Measurements from ENCODE around the gene PNKP. TPM values are rescaled to one million over a fixed set of nuclear protein-coding genes. Genes with fewer than 3 reads are reported as not detected.

Gene PNKP
- total and polyA plus RNA-seq, 2 of the 8 experiments (the other 6 are each of a cell fraction or from before 2014, with no cell fraction given), result 45.8 to 105 TPM

- FAIRE-seq (no peak), DNase-seq (ENCODE audit: low read depth in 1 of 2, low spot score in 2 of 2) (no peak)
- no peak overlapping the region for H3K9ac ChIP-seq (replicated peaks in 1 of 4; ENCODE audit: extremely low read depth in 1 of 4, low read depth in 3 of 4, low read length in 3 of 4)
- H4K20me1 ChIP-seq (replicated peaks in 1 of 2; ENCODE audit: control insufficient read depth in 1 of 2, insufficient read depth in 2 of 2, low read length in 2 of 2), result peaks cover 48 to 62% of the 10 kb centered on the region in 2 experiments
- 85% methylated on average over 19 of the region's 21 CpGs; no CpG with 5 or more reads in 1 of the 2 experiments for WGBS, 2 experiments (ENCODE audit: extremely low coverage in 1 of 2, insufficient coverage in 1 of 2, insufficient read length in 1 of 2, insufficient replicate concordance in 2 of 2, low coverage in 1 of 2, low lambda C conversion rate in 2 of 2, missing lambda C conversion rate in 1 of 2)
- no peak overlapping the region for H4K5ac ChIP-seq (ENCODE audit: insufficient read length, low read depth, low read length)
- no peak overlapping the region for H3K4ac ChIP-seq (replicated peaks; ENCODE audit: insufficient read length, low read depth, low read length)
- no peak overlapping the region for H3K14ac ChIP-seq (ENCODE audit: insufficient read length)
- peaks cover 20% of the 10 kb centered on the region for H3K79me1 ChIP-seq (ENCODE audit: low read depth, low read length)
- no peak overlapping the region for H3K4me2 ChIP-seq (ENCODE audit: insufficient read depth in 1 of 2, low read depth in 2 of 2, low read length in 2 of 2)
- no peaks in the 10 kb centered on the region for H3K9me3 ChIP-seq (ENCODE audit: insufficient read depth in 2 of 2, low read depth in 1 of 2, low read length in 1 of 2)
- no peak overlapping the region; the same call in 1 of the 2 replicates for H4K8ac ChIP-seq (ENCODE audit: extremely low read depth, insufficient read depth, low read length)
- H2BK15ac ChIP-seq (ENCODE audit: low read length), result no peak overlapping the region
- peaks cover 15 to 28% of the 10 kb centered on the region in 2 experiments for H3K79me2 ChIP-seq (ENCODE audit: control insufficient read depth in 1 of 2, insufficient read depth in 2 of 2, low read length in 2 of 2)
- H3K27ac ChIP-seq (ENCODE audit: low read depth, low read length), result no peak overlapping the region
- peaks cover 6% of the 10 kb centered on the region; the same call in 1 of the 2 replicates for H3K23me2 ChIP-seq (ENCODE audit: low read depth, low read length)
- no peak overlapping the region for H2BK5ac ChIP-seq (ENCODE audit: low read depth, low read length)
- H3K23ac ChIP-seq (ENCODE audit: insufficient read length), result no peak overlapping the region
- no peak overlapping the region for H2BK12ac ChIP-seq (ENCODE audit: low read depth, low read length)
- no peak overlapping the region for H2AK5ac ChIP-seq (ENCODE audit: low read depth, low read length)
- H3K4me1 ChIP-seq (replicated peaks in 1 of 4; ENCODE audit: control insufficient read depth in 3 of 4, insufficient read depth in 4 of 4, low read length in 3 of 4), result peaks cover 0 to 9% (median 8%) of the 10 kb centered on the region in 4 experiments; a peak in 6 of 7 replicates
- H3K56ac ChIP-seq (replicated peaks; ENCODE audit: insufficient read length, low read depth, low read length), result no peak overlapping the region
- ChIA-PET POLR2A (ENCODE audit: partially characterized antibody) (interaction anchor here (0.7 to 12.4 kb wide), 8 partner anchors 10 to 213 kb away, joined by 3 to 247 read pairs (median 4); partner anchors contain the start of genes AKT1S1, PNKP and TBC1D17), CTCF (ENCODE audit: partially characterized antibody) (interaction anchor here (3.0 kb wide), 1 partner anchor 8 kb away, joined by 13 read pairs; no protein-coding TSS in a partner anchor)
- H2AFZ ChIP-seq (ENCODE audit: low read length), result no peak overlapping the region
- H2BK20ac ChIP-seq (ENCODE audit: low read length), result no peak overlapping the region
- H3K36me3 ChIP-seq (ENCODE audit: control insufficient read depth in 2 of 4, insufficient read depth in 4 of 4, low read length in 3 of 4), result peaks cover 21 to 67% (median 41%) of the 10 kb centered on the region in 4 experiments
- no peak overlapping the region for H3K4me3 ChIP-seq (ENCODE audit: extremely low read depth in 1 of 4, insufficient read depth in 2 of 4, low read depth in 3 of 4, low read length in 4 of 4)
- TF ChIP-seq, protein P1, sequence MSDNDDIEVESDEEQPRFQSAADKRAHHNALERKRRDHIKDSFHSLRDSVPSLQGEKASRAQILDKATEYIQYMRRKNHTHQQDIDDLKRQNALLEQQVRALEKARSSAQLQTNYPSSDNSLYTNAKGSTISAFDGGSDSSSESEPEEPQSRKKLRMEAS (IDR thresholded peaks at IDR 0.05), result no peak
- TF ChIP-seq TEAD4 (IDR thresholded peaks at IDR 0.05; ENCODE audit: low read depth, low read length), result no peak
- no peak for TF ChIP-seq CREB1 (IDR thresholded peaks at IDR 0.05)
- no peak for TF ChIP-seq NANOG (IDR thresholded peaks at IDR 0.05; ENCODE audit: insufficient read depth, low read depth, low read length, poor library complexity, severe bottlenecking)
- TF ChIP-seq NRF1 (IDR thresholded peaks at IDR 0.05; ENCODE audit: low read depth, low read length), result no peak
- peak; percentile 81; the same call in 1 of the 2 replicates for TF ChIP-seq POLR2AphosphoS5 (IDR thresholded peaks at IDR 0.05; ENCODE audit: low read depth, low read length)
- peak; percentile 70 to 73 for TF ChIP-seq POLR2A (IDR thresholded peaks at IDR 0.05; ENCODE audit: control extremely low read depth in 1 of 2, low read depth in 2 of 2, low read length in 2 of 2)
- H3K27me3 ChIP-seq (replicated peaks in 1 of 4; ENCODE audit: control insufficient read depth in 3 of 4, extremely low read depth in 1 of 4, insufficient read depth in 3 of 4, low read length in 3 of 4), result no peaks in the 10 kb centered on the region; a peak in 1 of 7 replicates
- H3K18ac ChIP-seq (ENCODE audit: extremely low read depth, low read length), result no peak overlapping the region
- H4K91ac ChIP-seq (replicated peaks; ENCODE audit: insufficient read length, low read length), result no peak overlapping the region
- H2BK120ac ChIP-seq (replicated peaks; ENCODE audit: low read depth, low read length), result no peak overlapping the region
These were observed 11.5 kb downstream of the PNKP start for GRCh38 chr19:49855676-49856573.

Measured in H1 (cell line).